ENCODE data around the gene TTLL6. TPM values are rescaled to one million over a fixed set of nuclear protein-coding genes. Genes with fewer than 3 reads are reported as not detected.

The TTLL6 gene
- total and polyA plus RNA-seq, 2 of the 4 experiments (the other 2 are of a cell fraction): not detected

DNA sequence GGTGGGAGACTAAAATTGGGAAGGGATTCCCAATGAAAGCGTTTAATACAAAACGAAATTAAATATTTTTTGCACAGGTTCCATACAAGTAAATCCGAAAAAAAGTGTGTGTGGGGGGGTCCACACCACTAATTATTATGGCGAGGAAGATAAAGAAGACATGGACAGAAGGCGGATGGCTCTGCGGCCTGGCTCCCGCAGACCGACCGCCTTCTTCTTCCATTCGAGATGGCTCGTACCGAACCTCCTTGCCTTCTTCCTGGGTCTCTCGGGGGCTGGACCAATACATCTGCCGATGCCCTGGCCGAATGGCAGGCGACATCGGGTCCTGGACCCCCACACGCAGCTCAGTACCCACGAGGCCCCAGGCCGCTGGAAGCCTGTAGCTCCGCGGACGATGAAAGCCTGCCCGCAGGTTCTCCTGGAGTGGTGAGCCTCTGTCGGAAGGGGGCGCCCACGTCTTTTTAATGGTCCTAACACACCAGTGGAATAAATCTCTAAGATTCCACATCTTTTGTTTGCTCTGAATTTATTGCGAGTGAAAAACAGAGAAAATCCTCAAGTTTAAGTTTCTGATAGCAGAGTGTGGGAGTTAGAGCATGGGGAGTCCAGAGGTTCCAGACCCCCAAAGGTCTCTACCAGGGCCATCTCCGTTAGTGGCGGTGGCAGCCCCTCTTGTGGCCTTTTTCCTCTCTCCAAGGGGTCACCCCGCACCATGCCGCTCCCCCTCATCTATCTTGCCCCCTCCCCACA, 92.6 kb downstream of the TTLL6 start:
- CTCF ChIA-PET: interaction anchor here (0.5 to 1.9 kb wide), 8 partner anchors 11 to 154 kb away, joined by 3 to 8 read pairs (median 6); no protein-coding TSS in a partner anchor
- no TSS peak for BruUV-seq (replicated peaks)

More for the DNA sequence above, 92.6 kb downstream of the TTLL6 start:
- no peaks in the 10 kb centered on the region for H3K36me3 ChIP-seq (ENCODE audit: control insufficient read depth, insufficient read depth, low read length)
- H3K23ac ChIP-seq (ENCODE audit: low read depth, low read length): no peak overlapping the region
- no peaks in the 10 kb centered on the region for H3K9me1 ChIP-seq (ENCODE audit: insufficient read depth, low read length)
- POLR2A ChIA-PET (ENCODE audit: unreplicated experiment): interaction anchor here (0.7 kb wide), 1 partner anchor 536 kb away, joined by 3 read pairs; no protein-coding TSS in a partner anchor
- WGBS, 2 experiments (ENCODE audit: extremely low coverage in 2 of 2, insufficient read length in 1 of 2): 3% methylated on average over 7 of the region's 32 CpGs; no CpG with 5 or more reads in 1 of the 2 experiments
- dilution Hi-C loops (cut with HindIII; ENCODE audit: low sequenced_read_pairs, unreplicated experiment): no loop called here
- no peak overlapping the region for H3K56ac ChIP-seq (ENCODE audit: extremely low read depth, insufficient read depth, low read length)
- no peak overlapping the region for H3K9ac ChIP-seq (ENCODE audit: low read depth, low read length)
- H2BK15ac ChIP-seq (ENCODE audit: low read depth, low read length): no peak overlapping the region
- H3K27ac ChIP-seq (ENCODE audit: insufficient read depth, low read length): no peak overlapping the region
- peak; percentile 80 for TF ChIP-seq RAD21 (IDR thresholded peaks at IDR 0.05; ENCODE audit: low read length)
- no peak for TF ChIP-seq CEBPB (IDR thresholded peaks at IDR 0.05; ENCODE audit: low read depth, low read length)
- TF ChIP-seq USF2 (IDR thresholded peaks at IDR 0.05; ENCODE audit: low read depth, low read length): no peak
- peak; percentile 84 for TF ChIP-seq CTCF (conservative IDR thresholded peaks at IDR 0.05; ENCODE audit: low read depth, low read length)
- TF ChIP-seq SMC3 (IDR thresholded peaks at IDR 0.05; ENCODE audit: low read depth, low read length): peak; percentile 67
- no peak overlapping the region for H4K8ac ChIP-seq (ENCODE audit: low read depth in 2 of 2, low read length in 2 of 2)
- H3K14ac ChIP-seq (replicated peaks; ENCODE audit: low read depth, low read length): no peak overlapping the region
- no peak overlapping the region for H2BK5ac ChIP-seq (ENCODE audit: low read depth, low read length, poor library complexity, severe bottlenecking)
- H2BK120ac ChIP-seq (ENCODE audit: low read depth, low read length): no peak overlapping the region
- H2BK20ac ChIP-seq (ENCODE audit: low read depth, low read length): no peak overlapping the region
- peaks cover 95% of the 10 kb centered on the region for H3K27me3 ChIP-seq (ENCODE audit: control insufficient read depth, insufficient read depth, low read length)
- H3K18ac ChIP-seq (ENCODE audit: low read depth, low read length): no peak overlapping the region
- ATAC-seq (ENCODE audit: low read depth) (peak; percentile 94), DNase-seq (peak; percentile 67)
- no peaks in the 10 kb centered on the region for H3K4me1 ChIP-seq (ENCODE audit: control insufficient read depth, insufficient read depth, low read length)
- H4K20me1 ChIP-seq (ENCODE audit: insufficient read depth, low read length): 0 out of 2 replicates have a peak, but pooled peaks cover 19% of the 10 kb centered on the region
- no peak overlapping the region for H4K91ac ChIP-seq (ENCODE audit: insufficient read depth, low read depth, low read length)
- no peak overlapping the region for H4K5ac ChIP-seq (ENCODE audit: low read depth, low read length)
- H3K79me1 ChIP-seq (ENCODE audit: low read depth in 1 of 2, low read length in 2 of 2): no peaks in the 10 kb centered on the region
- H2AFZ ChIP-seq (replicated peaks; ENCODE audit: low read length, poor library complexity): no peak overlapping the region
- H3K4me2 ChIP-seq (ENCODE audit: low read depth, low read length): peak overlapping the region; percentile 50; the same call in 1 of the 2 replicates
- intact Hi-C loops (cut with micrococcal nuclease): loop anchor here (1.0 to 10.0 kb wide), 3 partner anchors 67 to 310 kb away; no protein-coding TSS in a partner anchor
- H2AK5ac ChIP-seq (ENCODE audit: low read depth, low read length): no peak overlapping the region
- in situ Hi-C loops (cut with MboI; ENCODE audit: low sequenced_read_pairs): loop anchor here (5.0 to 10.0 kb wide), 3 partner anchors 78 to 310 kb away; no protein-coding TSS in a partner anchor
- no peak overlapping the region for H3K4ac ChIP-seq (ENCODE audit: low read depth, low read length)
- no peak overlapping the region for H3K4me3 ChIP-seq (ENCODE audit: insufficient read depth, low read depth, low read length)
- no peak overlapping the region for H2AK9ac ChIP-seq (replicated peaks; ENCODE audit: low read depth, low read length, poor library complexity)
- peaks cover 8% of the 10 kb centered on the region; the same call in 1 of the 2 replicates for H3K9me3 ChIP-seq (ENCODE audit: control insufficient read depth, insufficient read depth, low read length)
